ENCODE measurements around the gene RGPD6.
"Not testable (repeated sequence)": the region's sequence is repeated elsewhere in the genome, so short reads cannot be mapped to it uniquely, and the experiment has no call there.

DNA sequence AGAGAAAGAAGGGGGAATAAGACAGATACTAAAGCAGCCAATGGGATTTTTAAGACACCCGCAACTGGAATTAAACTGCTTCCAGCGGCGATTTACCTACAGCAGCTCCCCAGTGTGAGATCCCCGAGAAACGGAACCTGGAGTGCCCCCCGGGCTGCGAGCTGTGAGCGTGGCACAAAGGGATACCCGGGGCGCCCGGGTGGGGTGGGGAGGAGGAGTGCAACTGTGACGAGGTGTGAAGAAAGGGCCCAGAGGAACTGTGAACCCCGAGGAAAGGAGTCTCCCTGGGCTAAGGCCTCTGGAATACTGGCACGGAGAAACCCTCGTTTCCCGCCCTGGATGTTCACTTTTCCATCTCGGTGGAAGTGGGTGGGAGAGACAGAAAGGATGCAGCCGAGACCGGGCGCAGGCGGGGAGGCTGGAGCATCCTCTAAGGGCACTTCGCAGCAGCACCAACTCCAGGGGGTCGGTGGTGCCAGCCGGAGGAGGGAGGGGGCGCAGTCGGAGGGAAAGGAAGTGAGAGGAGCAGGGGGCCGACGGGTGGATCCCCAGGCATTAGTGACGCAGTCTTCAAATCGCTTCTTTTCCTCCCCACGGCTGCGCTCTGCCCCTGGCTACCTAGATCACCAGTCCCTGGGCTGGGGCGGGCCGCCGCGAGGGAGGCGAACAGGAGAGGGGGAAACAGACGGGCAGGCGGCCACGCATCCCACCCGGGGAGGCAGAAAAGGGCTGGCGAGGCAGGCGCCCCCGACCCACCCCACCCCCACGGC, 33.0 kb upstream of the RGPD6 start:
- TF ChIP-seq CTCF, EZH2, EZH2phosphoT487 (IDR thresholded peaks at IDR 0.05): not testable (repeated sequence)
